Testis (tissue), 2 donors: ENCODE data around the gene ESRRA.

Experiments used
- POLR2A ChIP-seq: fragments of 450-650 bp; IDR thresholded peaks from one replicate; pipeline ENCODE4 v1.6.1; 2017; ENCODE audit warnings: antibody characterized with exemption, mild to moderate bottlenecking, moderate library complexity
- TF ChIP-seq, protein P1 (sequence below), 3 experiments: fragments of 450-650 bp in 2 of 3; fragments of 200-600 bp in 1 of 3; sonication (generic) in 1 of 3; IDR thresholded peaks; one replicate each; pipeline ENCODE4 v1.5.1; 2016 to 2019; ENCODE audit warnings: antibody characterized with exemption in 3 of 3, mild to moderate bottlenecking in 2 of 3, moderate library complexity in 1 of 3

DNA sequence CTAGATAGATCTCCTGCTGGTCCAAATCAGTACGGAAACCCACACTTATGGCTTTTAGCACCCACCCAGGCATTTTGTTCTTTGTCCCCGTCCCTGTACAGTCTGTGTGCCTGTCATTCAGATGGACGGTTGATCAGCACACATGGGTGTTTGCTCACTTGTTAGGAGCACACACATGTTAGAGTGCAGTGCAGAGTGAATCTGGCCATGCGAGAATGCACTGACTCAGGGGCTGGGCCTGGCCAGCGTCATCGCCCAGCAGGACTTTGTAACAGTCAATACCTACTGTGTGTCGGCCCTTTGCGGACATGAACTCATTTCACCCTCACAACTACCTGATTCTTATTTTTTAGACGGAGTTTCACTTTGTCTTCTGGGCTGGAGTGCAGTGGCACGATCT, 57.0 kb downstream of the ESRRA start:
- TF ChIP-seq, protein P1, sequence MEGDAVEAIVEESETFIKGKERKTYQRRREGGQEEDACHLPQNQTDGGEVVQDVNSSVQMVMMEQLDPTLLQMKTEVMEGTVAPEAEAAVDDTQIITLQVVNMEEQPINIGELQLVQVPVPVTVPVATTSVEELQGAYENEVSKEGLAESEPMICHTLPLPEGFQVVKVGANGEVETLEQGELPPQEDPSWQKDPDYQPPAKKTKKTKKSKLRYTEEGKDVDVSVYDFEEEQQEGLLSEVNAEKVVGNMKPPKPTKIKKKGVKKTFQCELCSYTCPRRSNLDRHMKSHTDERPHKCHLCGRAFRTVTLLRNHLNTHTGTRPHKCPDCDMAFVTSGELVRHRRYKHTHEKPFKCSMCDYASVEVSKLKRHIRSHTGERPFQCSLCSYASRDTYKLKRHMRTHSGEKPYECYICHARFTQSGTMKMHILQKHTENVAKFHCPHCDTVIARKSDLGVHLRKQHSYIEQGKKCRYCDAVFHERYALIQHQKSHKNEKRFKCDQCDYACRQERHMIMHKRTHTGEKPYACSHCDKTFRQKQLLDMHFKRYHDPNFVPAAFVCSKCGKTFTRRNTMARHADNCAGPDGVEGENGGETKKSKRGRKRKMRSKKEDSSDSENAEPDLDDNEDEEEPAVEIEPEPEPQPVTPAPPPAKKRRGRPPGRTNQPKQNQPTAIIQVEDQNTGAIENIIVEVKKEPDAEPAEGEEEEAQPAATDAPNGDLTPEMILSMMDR (IDR thresholded peaks at IDR 0.05) = no peak
- no peak for TF ChIP-seq POLR2A
